Stimulated activated CD4-positive, alpha-beta T cell treated with anti-CD3 and anti-CD28 coated beads, Interleukin-1b, Interleukin-23, amount 100 ng/mL, for 1 hour (primary cell): ENCODE data around the gene PSME3IP1.

ENCODE experiments used
- DNase-seq, 2 donors: peaks; one replicate each; pipeline ENCODE4 v3.0.0-alpha.2; 2020; ENCODE audit warnings: low read depth in 2 of 2

The PSME3IP1 gene

GRCh38 chr16:57167538-57167937 lies 18.3 kb downstream of the PSME3IP1 start:
- DNase-seq = no peak

- DNase-seq = no peak
Observed at GRCh38 chr16:57166951-57167350, 18.9 kb downstream of the PSME3IP1 start.

- DNase-seq = no peak
Observed at GRCh38 chr16:57166451-57166850, 19.4 kb downstream of the PSME3IP1 start.

- DNase-seq = no peak
Observed at GRCh38 chr16:57165938-57166337, 19.9 kb downstream of the PSME3IP1 start.

- DNase-seq = no peak
Observed at GRCh38 chr16:57165483-57165882, 20.4 kb downstream of the PSME3IP1 start.

GRCh38 chr16:57163842-57164241 lies 22.0 kb downstream of the PSME3IP1 start:
- DNase-seq = no peak

- DNase-seq = no peak
Observed at GRCh38 chr16:57159447-57159846, 26.4 kb downstream of the PSME3IP1 start.

GRCh38 chr16:57157533-57157932 lies 28.3 kb downstream of the PSME3IP1 start:
- DNase-seq = no peak

- DNase-seq = no peak
Observed at GRCh38 chr16:57156351-57156703, 29.5 kb downstream of the PSME3IP1 start.

GRCh38 chr16:57155702-57156350 lies 30.0 kb downstream of the PSME3IP1 start:
- DNase-seq = no peak

- no peak for DNase-seq
Observed at GRCh38 chr16:57153841-57154240, 32.0 kb downstream of the PSME3IP1 start.

- no peak for DNase-seq
Observed at GRCh38 chr16:57152096-57153093, 33.4 kb downstream of the PSME3IP1 start.

GRCh38 chr16:57151369-57151768 lies 34.5 kb downstream of the PSME3IP1 start:
- DNase-seq = no peak

GRCh38 chr16:57150682-57151330 lies 35.0 kb downstream of the PSME3IP1 start:
- DNase-seq = no peak

- no peak for DNase-seq
Observed at GRCh38 chr16:57149391-57149790, 36.4 kb downstream of the PSME3IP1 start.

- DNase-seq = no peak
Observed at GRCh38 chr16:57148481-57148880, 37.4 kb downstream of the PSME3IP1 start.

- DNase-seq = no peak
Observed at GRCh38 chr16:57147381-57148221, 38.2 kb downstream of the PSME3IP1 start.

GRCh38 chr16:57146735-57147134 lies 39.1 kb downstream of the PSME3IP1 start:
- DNase-seq = no peak

- no peak for DNase-seq
Observed at GRCh38 chr16:57146040-57146647, 39.7 kb downstream of the PSME3IP1 start.

GRCh38 chr16:57145046-57146021 lies 40.5 kb downstream of the PSME3IP1 start:
- DNase-seq = no peak
